Left lobe of liver (tissue), 2 donors: ENCODE data around the gene GREB1L. TPM values are rescaled to one million over a fixed set of nuclear protein-coding genes. Genes with fewer than 3 reads are reported as not detected.

ENCODE experiments used
- ATAC-seq: fragments of 200-7000 bp; cut with Tn5 transposase; one replicate; pipeline ENCODE4 v1.9.1; 2020; ENCODE audit warnings: mild to moderate bottlenecking, moderate library complexity
- DNase-seq: peaks from one replicate; pipeline ENCODE4 v3.0.0-alpha.2; 2020; ENCODE audit warnings: low spot score
- total RNA-seq: library from RNA; stranded (reverse); gene quantifications from one replicate; pipeline ENCODE4 v1.2.1, GENCODE V29; 2021
- donor health status: DM: no; HTN: no; CAD: no; lungs with moderate emphysema.
- donor health status: DM: no; HTN: yes; CAD: no.

GREB1L gene
- total RNA-seq, 1 donor from 2014 or later, result 4.3 TPM

GRCh38 chr18:21472741-21473140 is 230.7 kb downstream of the GREB1L start:
- no peak for DNase-seq
- ATAC-seq, result no peak

DNA sequence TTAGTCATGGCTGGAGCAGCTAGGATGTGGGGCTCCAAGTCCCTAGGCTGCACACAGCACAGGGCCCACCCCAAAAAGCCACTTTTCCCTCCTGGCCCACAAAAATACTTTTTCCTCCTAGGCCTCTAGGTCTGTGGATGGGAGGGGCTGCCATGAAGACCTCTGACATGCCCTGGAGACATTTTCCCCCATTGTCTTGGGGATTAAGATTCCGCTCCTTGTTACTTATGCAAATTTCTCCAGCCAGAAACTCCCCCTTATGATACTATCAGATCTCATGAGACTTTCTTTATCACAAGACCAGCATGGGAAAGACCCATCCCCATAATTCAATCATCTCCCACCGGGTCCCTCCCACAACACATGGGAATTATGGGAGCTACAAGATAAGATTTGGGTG is 232.6 kb downstream of the GREB1L start:
- ATAC-seq (no peak), DNase-seq (no peak)

DNA sequence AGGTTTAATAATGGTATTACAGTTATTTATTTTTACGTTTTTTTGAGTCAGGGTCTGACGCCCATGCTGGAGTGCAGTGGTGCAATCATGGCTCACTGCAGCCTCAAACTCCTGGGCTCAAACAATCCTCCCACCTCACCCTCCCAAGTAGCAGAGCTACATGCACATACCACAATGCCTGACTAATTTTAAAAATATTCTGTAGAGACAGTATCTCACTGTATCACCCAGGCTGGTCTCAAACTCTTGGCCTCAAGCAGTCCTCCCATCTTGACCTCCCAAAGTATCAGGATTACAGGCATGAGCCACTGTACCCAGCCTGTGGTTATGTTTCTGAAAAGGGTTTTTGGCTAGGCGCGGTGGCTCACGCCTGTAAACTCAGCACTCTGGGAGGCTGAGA is 237.7 kb downstream of the GREB1L start:
- ATAC-seq, result no peak
- no peak for DNase-seq

DNA sequence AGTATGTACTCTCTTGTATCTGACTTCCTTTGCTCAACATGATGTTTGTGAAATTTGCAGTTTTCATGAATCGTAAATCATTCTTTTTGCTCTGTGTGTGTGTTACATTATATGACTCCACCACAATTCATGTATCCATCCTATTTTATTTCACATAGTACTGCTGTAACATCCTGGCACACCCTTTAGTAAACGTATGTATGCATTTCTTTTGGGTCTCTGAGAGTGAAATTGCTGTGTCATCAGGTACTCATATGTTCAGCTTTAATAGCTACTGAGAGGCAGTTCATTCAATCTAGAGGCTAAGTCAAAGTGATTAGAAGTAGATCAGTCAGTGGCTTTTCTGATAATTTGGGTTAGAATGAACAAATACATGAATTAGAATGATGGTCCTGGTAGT is 239.7 kb downstream of the GREB1L start:
- ATAC-seq, result no peak
- DNase-seq, result no peak

DNA sequence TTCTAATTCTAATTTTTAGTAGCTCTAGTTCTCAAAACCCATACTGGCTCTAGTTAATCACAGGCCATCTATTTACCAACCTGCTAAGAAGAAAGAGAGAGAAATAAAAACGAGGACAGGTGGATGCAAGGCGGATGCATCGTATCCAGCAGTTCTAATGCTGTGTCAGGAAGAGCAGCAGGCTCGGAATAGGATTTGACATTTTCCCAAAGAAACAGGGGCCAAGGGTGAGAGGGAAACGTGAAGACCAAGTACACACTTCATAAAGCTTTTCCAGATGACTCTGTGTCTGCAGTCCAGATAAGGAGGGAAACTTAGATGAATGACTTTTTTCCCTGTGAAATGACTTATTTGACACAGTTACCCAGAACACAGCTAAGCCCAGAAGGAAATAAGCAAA is 241.0 kb downstream of the GREB1L start:
- ATAC-seq, result no peak
- no peak for DNase-seq

DNA sequence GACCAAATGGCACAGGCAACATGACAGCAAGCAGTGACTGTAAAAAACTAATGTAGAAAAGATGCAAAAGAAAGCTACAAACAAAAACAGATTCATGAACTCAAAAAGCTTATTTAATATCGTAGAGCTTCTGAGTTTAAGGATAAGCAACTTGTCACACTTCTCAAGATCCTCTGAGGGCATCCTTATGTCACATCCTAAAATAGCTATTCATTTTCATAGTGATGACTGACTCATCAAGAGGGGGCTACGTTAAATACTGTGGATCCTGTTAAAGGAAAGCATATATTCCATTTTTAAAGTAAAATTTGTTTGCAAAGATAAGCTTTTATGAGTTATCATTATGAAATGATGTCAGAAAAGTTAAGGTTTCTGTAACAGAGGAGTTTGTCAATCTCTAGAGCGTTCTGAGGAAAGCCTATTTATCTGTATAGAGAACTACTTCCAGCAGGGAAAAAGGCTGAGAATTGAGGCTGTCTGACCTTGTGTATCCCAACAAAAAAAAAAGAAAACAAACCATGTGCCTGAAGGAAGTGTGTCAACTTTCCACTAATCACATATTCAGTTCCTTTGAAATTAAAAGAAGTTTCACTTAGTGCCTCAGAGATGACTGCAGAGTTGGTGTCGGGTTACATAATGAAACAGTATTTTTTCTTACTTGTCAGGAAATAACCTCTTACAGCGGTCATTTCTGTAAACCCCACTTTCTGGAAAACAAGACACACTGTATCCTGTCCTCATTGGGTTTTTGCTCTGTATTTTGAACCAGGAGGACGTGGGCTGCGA is 243.0 kb downstream of the GREB1L start:
- ATAC-seq, result no peak
- DNase-seq, result no peak

DNA sequence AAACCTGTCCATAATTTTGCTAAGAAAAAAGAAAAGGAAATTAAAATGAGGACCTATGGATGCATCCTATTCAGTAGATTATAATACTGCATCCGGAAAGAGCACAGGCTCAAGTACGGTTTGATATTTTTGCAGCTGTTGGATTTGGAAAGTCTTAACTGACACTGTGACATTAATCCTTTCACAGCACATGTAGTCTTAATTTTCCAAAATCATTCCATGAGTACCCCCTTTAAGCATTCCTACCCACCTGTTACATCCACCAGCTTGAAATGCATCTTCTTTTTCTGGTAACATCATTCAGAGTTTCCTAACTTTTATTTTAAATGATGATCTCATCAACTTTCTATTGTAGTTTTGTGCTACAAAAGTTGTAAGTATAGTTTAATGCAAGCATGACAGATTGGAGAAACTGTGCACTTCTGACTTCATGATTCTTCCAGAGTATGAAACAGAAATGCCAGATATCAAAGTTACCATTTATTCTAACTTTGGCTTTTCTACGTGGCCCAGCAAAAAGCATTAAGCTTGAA is 244.9 kb downstream of the GREB1L start:
- no peak for DNase-seq
- ATAC-seq, result no peak

DNA sequence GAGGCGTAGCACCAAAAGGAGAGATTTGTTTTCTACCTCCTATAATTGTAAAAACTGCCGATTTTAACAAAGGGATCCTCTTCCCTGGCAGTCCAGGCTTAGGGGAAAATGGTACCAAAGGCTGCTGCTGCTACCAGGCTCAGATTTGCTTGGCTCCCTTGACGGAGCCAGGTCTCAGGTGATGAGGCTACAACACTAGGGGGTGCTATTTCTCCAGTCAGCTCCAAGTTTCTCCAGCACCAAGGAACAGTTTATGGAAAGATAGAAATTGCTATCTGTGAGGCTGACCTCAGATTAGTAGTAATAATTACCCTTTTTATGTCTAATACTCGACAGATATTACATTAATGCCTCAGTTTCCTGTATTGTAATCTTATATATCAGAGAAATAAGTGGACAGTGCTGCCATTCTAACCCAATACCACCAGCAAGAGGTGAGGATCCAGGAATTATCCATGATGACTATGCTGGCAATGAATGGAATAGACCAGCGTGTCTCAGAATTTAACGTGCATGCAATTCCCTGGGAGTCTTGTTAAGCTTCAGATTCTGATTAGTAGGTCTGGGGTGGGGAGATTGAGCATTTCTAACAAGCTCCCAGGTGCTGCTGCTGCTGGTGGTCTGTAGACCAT is 247.2 kb downstream of the GREB1L start:
- peak; percentile 58 for DNase-seq

GRCh38 chr18:21489919-21490495 is 248.0 kb downstream of the GREB1L start:
- no peak for DNase-seq
- ATAC-seq, result no peak

More for the DNA sequence above, 247.2 kb downstream of the GREB1L start:
- peak; percentile 99 for ATAC-seq

- DNase-seq, result no peak
- no peak for ATAC-seq
Observed at GRCh38 chr18:21490748-21491147, 248.7 kb downstream of the GREB1L start.

DNA sequence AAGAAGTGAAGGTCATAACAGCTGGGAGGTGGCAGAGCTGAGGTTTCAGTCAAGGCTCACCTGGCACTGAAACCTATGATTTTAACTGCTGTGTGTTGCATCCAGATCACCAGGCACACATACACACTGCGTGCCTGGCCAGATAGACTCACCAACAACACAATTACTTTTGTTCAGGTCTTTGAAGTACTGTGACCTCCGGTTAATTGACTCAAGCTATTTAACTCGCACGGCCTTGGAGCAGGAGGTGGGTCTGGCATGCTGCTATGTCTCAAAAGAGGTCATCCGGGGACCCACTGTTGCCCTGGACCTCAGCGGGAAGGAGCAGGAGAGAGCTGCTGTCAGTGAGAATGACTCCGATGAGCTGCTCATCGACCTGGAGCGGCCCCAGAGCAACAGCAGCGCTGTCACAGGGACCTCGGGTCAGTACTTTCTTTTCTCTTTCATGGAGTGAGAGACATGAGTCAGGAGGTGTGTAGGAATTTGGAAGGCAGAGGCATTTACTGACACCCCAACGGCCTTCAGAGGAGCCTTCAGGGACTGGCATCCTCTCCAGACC is 254.3 kb downstream of the GREB1L start:
- no peak for DNase-seq
- ATAC-seq, result no peak

DNA sequence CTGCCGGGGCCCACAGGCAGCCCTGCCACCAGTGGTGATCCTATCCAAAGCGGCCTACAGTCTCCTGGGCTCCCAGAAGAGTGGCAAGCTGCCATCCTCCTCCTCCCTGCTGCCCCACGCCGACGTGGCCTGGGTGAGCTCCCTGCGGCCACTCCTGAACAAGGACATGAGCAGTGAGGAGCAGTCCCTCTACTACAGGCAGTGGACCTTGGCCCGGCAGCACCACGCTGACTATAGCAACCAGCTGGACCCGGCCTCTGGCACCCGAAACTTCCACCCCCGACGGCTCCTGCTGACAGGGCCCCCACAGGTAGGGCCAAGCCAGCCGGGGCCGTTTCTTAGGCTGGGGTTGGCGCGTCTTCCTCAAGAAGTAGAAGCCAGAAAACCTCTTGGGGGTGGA is 258.0 kb downstream of the GREB1L start:
- ATAC-seq (no peak), DNase-seq (no peak)

DNA sequence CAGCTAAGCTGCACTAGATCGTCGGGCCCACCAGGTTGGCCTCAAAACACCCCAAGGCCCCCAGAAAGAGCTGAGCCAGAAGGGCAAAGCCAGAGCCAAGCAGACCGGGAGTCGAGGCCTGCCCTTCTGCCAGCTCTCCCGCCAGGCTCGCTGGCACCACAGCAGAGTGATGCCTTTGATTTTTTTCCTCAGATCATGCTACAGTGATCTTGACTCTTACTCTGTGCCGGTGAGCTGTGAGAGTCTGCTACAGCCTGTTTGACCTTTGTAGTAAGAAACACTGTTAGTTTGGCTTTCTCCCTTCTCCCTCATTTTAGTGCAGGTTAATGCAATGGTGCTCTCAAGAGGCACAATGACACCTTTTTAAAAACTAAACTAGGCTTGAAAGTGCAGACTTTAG is 260.6 kb downstream of the GREB1L start:
- no peak for ATAC-seq
- no peak for DNase-seq

DNA sequence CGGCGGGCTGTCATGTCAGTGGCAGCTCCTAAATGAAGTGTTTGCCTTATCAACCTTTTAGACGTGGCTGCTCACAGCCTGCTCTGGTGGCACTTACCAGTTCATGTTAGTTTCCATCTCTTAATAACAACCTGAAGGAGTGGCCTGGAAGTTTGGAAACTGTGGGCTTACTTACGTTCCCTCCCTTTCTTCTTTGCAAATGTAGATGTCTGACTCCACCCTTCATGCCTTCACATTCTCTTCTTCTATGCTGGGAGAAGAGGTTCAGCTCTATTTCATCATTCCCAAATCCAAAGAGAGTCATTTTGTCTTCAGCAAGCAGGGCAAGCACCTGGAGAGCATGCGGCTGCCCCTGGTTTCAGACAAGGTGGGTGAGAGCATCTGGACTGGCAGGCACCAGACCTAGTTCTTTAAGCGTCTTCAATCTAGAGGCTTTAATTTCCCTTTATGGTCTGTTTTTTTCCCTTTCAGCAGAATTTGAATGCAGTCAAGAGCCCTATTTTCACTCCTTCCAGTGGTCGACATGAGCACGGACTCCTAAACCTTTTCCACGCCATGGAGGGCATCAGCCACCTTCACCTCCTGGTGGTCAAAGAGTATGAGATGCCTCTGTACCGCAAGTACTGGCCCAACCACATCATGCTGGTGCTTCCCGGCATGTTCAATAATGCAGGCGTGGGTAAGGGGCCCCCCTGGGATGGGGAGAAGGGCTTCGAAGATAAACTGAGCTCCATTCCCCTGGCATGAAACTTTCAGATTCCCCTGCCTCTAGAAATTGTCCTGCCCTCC is 266.1 kb downstream of the GREB1L start:
- no peak for ATAC-seq
- no peak for DNase-seq

DNA sequence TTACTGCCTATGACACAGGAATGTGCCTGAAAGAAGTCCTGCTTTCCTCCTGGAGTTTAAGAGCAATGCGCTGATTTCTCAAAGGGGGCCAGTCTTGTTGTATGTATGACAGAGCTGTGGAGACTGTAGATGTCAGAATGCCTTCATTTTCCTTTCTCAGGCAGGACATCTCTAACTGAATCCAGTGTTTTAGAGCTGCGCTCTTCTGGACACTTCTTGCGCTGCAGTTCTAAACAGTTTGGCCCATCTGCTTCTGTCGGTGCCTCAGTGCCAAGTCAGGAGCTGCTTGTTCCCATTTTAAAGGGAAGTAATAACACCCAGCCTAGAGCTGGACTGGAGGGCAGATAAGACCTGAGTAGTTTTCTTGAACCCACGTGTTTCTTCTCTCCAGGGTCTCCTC is 267.0 kb downstream of the GREB1L start:
- ATAC-seq (no peak), DNase-seq (no peak)

- ATAC-seq (no peak), DNase-seq (no peak)
Observed at GRCh38 chr18:21513292-21513691, 271.3 kb downstream of the GREB1L start.

- no peak for DNase-seq
- ATAC-seq, result no peak
Observed at GRCh38 chr18:21513741-21514140, 271.7 kb downstream of the GREB1L start.

DNA sequence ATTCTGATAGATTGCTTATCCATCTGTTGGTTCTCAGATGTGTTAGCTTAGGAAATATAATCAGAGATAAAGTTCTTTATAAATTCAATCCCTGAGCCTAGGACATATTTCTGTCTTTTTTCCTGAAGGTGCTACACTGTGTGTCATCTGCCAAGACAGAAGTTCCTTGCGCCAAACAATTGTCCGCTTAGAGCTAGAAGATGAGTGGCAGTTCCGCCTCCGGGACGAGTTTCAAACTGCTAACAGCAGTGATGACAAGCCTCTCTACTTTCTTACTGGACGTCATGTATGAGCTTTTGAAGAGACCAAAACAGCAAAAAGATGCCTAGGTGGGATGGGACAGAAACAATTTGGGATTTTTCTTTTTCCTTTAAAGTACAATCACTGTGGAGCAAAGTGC is 280.5 kb downstream of the GREB1L start:
- DNase-seq (no peak), ATAC-seq (no peak)

DNA sequence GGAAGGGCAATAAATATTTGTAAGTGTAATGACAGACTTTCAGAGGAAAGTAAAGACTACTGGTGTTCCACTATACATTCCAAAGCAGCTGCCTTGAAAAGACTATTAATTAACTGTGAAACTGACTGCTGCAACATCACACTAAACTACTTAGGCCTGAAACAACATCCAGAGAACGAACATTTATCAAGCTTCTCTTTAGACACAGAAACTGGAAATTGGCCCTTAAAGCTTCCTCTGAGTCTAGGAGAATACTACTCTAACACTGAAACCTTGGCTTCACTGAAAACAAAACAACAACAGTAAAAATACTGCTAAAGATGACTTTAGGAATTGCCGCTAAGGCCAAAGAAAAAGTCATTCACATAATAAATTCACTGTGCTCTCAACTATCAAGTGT is 283.9 kb downstream of the GREB1L start:
- no peak for DNase-seq
- ATAC-seq, result no peak

DNA sequence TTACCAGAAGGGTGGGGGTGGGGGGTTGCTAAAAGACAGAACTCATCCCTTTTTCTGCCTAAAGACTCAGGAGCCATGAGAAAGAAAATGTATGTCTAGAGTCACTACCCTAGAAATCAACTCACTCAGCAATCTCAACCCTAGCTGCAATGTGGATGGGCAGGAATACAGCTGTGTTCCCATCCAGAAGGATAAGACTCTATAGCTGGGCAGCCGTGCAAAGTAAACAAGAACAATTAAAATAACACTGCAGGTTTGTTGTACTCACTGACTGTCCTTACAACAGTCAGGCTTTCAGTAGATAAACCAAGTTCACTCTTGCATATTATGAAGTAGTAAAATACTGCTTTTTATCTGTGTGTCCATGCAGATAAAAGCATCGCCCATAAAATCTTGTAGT is 284.4 kb downstream of the GREB1L start:
- DNase-seq (no peak), ATAC-seq (no peak)

- no peak for DNase-seq
- ATAC-seq, result no peak
Observed at GRCh38 chr18:21534327-21534726, 292.3 kb downstream of the GREB1L start.
